Adrenal gland (tissue), 12 donors: Measurements from ENCODE around the gene BLVRA. TPM values are rescaled to one million over a fixed set of nuclear protein-coding genes. Genes with fewer than 3 reads are reported as not detected.
A peak's percentile ranks its signal among the peaks of the same experiment; 100 is the strongest.

ENCODE experiments used
- DNase-seq, 7 donors: peaks; one replicate each; pipeline ENCODE4 v3.0.0-alpha.2; 2019 to 2020
- H3K27ac ChIP-seq, 5 donors: fragments of 200-600 bp; sonication (generic) in 4 of 5; 1 replicate in 3 of 5; 2 replicates in 2 of 5; pipeline versions ENCODE4 v1.5.1 to v1.8.0; 2016 to 2020; ENCODE audit warnings: mild to moderate bottlenecking in 1 of 5
- H3K27me3 ChIP-seq: fragments of 200-600 bp; 2 replicates; pipeline ENCODE4 v1.8.0; 2021
- H3K36me3 ChIP-seq, 2 donors: fragments of 200-600 bp; replicated peaks in 1 of 2; 1 replicate in 1 of 2; 2 replicates in 1 of 2; pipeline versions ENCODE4 v1.5.1 to v1.8.0; 2018 to 2022
- H3K4me1 ChIP-seq, 2 donors: fragments of 200-600 bp; replicated peaks in 1 of 2; 1 replicate in 1 of 2; 2 replicates in 1 of 2; pipeline versions ENCODE4 v1.5.1 to v1.8.0; 2018 to 2021
- H3K4me3 ChIP-seq, 4 donors: fragments of 200-600 bp; sonication (generic) in 3 of 4; one replicate each; pipeline ENCODE4 v1.5.1; 2016 to 2018
- H3K9me3 ChIP-seq, 3 donors: fragments of 200-600 bp; sonication (generic) in 1 of 3; replicated peaks in 1 of 3; 1 replicate in 2 of 3; 2 replicates in 1 of 3; pipeline versions ENCODE4 v1.5.1 to v1.8.0; 2016 to 2021
- POLR2A ChIP-seq, 2 donors: fragments of 450-650 bp; IDR thresholded peaks; one replicate each; pipeline ENCODE4 v1.6.1; 2017; ENCODE audit warnings: antibody characterized with exemption in 2 of 2, mild to moderate bottlenecking in 2 of 2, moderate library complexity in 1 of 2
- WGBS, 4 donors: extraction: QIAGEN DNeasy Blood & Tissue Kit in 2 of 4; methylation state at CpG; one replicate each; pipeline versions ENCODE4 v1.1.5 to v1.1.7; 2013 to 2017; 5-methylcytosine and 5-hydroxymethylcytosine counted together
- intact Hi-C, 2 donors: fragments of 100-400 bp; cut with DNase I; formaldehyde crosslinking; loops; one replicate each; pipeline versions ENCODE4 v1.14.1 to v1.15.0; 2022 to 2023
- polyA plus RNA-seq, 3 donors: library from polyadenylated mRNA; stranded (reverse); fragments of 200-250 nt in 2 of 3; fragments of 350-450 nt in 1 of 3; fragmentation: Illumina TruSeq in 1 of 3; extraction: RNeasy Lipid Tissue Mini Kit (QIAGEN cat#74804) in 1 of 3; gene quantifications; one replicate each; pipeline ENCODE4 v1.2.3, GENCODE V29; 2013 to 2014
- total RNA-seq, 9 donors: library from RNA; depleted of rRNA in 4 of 9; stranded (reverse); fragments of >200 nt in 4 of 9; fragments of 120-200 nt in 1 of 9; fragmentation: NEBNext Ultra II Directional in 1 of 9; extraction: Animal tissue kit (Norgen Biotek cat#: 25700) in 1 of 9; gene quantifications; one replicate each; pipeline versions ENCODE4 v1.1.0 to v1.2.4, GENCODE V29; 2013 to 2023
- TF ChIP-seq, protein P1 (sequence below), 6 experiments: fragments of 450-650 bp in 4 of 6; fragments of 200-600 bp in 2 of 6; sonication (generic) in 1 of 6; IDR thresholded peaks; 1 replicate in 5 of 6; 2 replicates in 1 of 6; pipeline versions ENCODE4 v1.5.1 to v1.8.0; 2016 to 2021; ENCODE audit warnings: antibody characterized with exemption in 6 of 6, mild to moderate bottlenecking in 2 of 6, moderate library complexity in 1 of 6
- donor health status: healthy with polysubstance abuse.
- donor health status: Bipolar disorder and iron deficiency.
- donor health status: DM: yes; HTN: yes; CAD: no.
- donor health status: DM: no; HTN: no; CAD: no.
- donor health status: DM: no; HTN: no; CAD: no.
- donor health status: DM: yes; HTN: yes; CAD: no.

The BLVRA gene
- total and polyA plus RNA-seq, 12 donors: 7.7 to 56.3 (median 36.5) TPM

DNA sequence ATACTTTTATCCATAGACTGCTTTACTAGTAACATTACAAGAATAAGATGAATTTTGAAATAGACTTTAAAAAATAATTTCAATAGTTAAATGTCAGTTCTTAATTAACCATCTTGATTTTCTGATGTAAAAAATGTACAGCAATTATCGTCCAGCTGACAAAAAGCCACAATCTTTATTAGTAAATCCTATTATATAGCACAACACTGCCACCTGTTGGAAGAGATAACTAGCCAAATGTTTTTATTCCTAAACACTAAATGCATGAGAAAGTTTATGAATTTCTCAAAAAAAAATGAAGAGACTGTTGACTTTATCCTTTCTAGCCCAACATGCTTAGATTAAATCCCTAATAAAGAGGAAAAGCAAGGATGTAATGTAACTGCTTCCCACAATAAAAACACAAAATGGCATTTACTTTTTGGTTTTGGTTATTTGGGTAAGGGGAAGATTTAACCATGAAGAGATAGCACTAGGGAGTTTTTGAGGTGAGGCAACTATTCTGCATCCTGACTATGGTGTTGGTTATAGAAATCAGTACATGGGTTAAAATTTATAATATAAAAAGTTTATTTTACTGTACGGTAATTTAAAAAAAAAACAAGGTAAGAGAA, 37.2 kb upstream of the BLVRA start:
- no peaks in the 10 kb centered on the region for H3K36me3 ChIP-seq
- H3K4me1 ChIP-seq: no peaks in the 10 kb centered on the region
- H3K9me3 ChIP-seq: no peaks in the 10 kb centered on the region
- WGBS, 4 donors: 37 to 42% (median 38%) methylated on average over 2 of the region's 2 CpGs
- no peaks in the 10 kb centered on the region for H3K27me3 ChIP-seq
- intact Hi-C loops: loop anchor here (5.0 to 10.0 kb wide), 3 partner anchors 114 to 139 kb away; partner anchors contain the start of gene STK17A (in 1 of the 2)
- DNase-seq: no peak
- TF ChIP-seq POLR2A (IDR thresholded peaks at IDR 0.05): no peak
- TF ChIP-seq, protein P1, sequence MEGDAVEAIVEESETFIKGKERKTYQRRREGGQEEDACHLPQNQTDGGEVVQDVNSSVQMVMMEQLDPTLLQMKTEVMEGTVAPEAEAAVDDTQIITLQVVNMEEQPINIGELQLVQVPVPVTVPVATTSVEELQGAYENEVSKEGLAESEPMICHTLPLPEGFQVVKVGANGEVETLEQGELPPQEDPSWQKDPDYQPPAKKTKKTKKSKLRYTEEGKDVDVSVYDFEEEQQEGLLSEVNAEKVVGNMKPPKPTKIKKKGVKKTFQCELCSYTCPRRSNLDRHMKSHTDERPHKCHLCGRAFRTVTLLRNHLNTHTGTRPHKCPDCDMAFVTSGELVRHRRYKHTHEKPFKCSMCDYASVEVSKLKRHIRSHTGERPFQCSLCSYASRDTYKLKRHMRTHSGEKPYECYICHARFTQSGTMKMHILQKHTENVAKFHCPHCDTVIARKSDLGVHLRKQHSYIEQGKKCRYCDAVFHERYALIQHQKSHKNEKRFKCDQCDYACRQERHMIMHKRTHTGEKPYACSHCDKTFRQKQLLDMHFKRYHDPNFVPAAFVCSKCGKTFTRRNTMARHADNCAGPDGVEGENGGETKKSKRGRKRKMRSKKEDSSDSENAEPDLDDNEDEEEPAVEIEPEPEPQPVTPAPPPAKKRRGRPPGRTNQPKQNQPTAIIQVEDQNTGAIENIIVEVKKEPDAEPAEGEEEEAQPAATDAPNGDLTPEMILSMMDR (IDR thresholded peaks at IDR 0.05): peak; percentile 52 to 87 (median 72)
- H3K27ac ChIP-seq: no peak overlapping the region
- no peak overlapping the region for H3K4me3 ChIP-seq

DNA sequence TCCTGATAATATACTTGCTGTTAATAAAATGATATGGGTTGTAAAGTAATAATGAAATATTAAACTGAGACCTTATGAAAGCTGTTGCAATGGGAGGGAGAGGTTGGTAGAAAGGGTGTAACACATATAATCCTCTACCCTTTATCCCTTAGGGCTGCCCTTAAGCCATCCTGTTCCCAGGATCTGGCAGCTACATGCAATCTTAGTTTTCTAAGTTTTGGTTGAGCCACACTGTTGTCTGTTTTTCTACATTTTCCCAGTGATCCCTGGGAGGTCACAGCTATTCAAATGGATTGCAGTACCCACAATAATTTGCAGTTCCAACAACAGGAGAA, 35.5 kb upstream of the BLVRA start:
- intact Hi-C loops: loop anchor here (5.0 to 10.0 kb wide), 3 partner anchors 112 to 141 kb away; partner anchors contain the start of gene STK17A (in 1 of the 2)

DNA sequence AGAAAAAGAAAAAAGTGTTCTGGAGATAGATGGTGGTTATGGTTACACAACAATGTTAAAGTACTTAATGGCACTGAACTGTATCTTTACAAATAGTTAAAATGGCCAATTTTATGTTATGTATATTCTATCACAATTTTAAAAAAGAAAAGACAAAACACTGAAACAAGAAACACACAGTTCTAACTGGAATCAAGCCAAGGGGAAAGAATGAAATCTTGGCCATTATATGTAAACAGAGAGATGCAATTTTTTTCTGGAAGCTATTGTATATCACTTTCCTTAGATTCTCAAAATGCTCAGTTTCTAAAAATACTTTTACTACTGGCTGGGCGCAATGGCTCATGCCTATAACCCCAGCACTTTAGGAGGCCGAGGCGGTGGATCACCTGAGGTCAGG, 33.2 kb upstream of the BLVRA start:
- Histone ChIP-seq H3K9me3 (no peaks in the 10 kb centered on the region), H3K27me3 (no peaks in the 10 kb centered on the region), H3K27ac (no peak overlapping the region), H3K4me3 (no peak overlapping the region), H3K4me1 (peaks cover 8 to 21% of the 10 kb centered on the region in 2 donors), H3K36me3 (no peaks in the 10 kb centered on the region)
- no peak for TF ChIP-seq POLR2A (IDR thresholded peaks at IDR 0.05)
- 94 to 96% (median 96%) methylated on average over 3 of the region's 3 CpGs for WGBS, 4 donors
- intact Hi-C loops: loop anchor here in 1 of 2 donors (10.0 kb wide), 1 partner anchor 110 kb away; no protein-coding TSS in a partner anchor
- DNase-seq: no peak

More for the DNA sequence above, 35.5 kb upstream of the BLVRA start:
- no peak for TF ChIP-seq POLR2A (IDR thresholded peaks at IDR 0.05)
- TF ChIP-seq, protein P1 (IDR thresholded peaks at IDR 0.05): no peak
- Histone ChIP-seq H3K9me3 (no peaks in the 10 kb centered on the region), H3K27me3 (no peaks in the 10 kb centered on the region), H3K27ac (no peak overlapping the region), H3K4me3 (no peak overlapping the region), H3K36me3 (no peaks in the 10 kb centered on the region), H3K4me1 (peaks cover 0 to 8% of the 10 kb centered on the region in 2 donors)
- DNase-seq: no peak

DNA sequence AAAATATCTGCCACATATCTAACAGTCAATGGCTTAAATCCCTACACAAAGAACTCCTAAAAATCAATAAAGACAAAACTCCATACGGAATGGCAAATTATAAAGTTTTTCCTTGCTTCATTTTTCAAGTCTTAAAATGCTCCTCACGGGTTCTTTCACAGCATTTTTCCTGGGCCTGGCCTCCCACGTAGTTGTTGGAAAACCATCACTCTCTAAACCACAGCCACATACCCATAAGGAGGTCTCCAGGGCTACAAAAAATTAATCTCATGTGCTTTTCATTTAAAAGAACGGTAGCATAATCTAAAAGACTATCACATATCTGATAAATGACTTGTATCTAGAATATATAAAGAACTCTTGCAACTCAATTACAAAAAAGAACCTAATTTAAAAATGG, 32.0 kb upstream of the BLVRA start:
- Histone ChIP-seq H3K4me1 (peaks cover 8 to 22% of the 10 kb centered on the region in 2 donors), H3K9me3 (no peaks in the 10 kb centered on the region), H3K27ac (no peak overlapping the region), H3K27me3 (no peaks in the 10 kb centered on the region), H3K36me3 (no peaks in the 10 kb centered on the region), H3K4me3 (no peak overlapping the region)
- no peak for TF ChIP-seq POLR2A (IDR thresholded peaks at IDR 0.05)
- TF ChIP-seq, protein P1 (IDR thresholded peaks at IDR 0.05): no peak
- DNase-seq: no peak
- intact Hi-C loops: loop anchor here in 1 of 2 donors (10.0 kb wide), 1 partner anchor 108 kb away; no protein-coding TSS in a partner anchor
- 72 to 76% (median 74%) methylated on average over 4 of the region's 4 CpGs for WGBS, 4 donors

DNA sequence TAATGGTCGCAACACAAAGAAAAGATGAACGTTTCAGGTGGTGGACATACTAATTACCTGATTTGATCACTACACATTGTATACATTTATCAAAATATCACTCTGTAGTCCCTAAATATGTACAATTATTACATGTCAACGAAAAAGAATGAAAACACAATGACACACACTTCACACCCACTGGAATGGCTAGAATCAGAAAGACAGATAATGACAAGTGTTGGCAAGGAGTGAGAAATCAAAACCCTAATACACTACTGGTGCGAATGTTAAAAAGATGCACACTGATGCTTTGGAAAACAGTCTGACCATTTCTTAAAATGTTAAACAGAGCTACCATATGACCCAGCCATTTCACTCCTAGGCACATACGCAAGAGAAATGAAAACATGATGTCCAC, 31.5 kb upstream of the BLVRA start:
- intact Hi-C loops: loop anchor here in 1 of 2 donors (10.0 kb wide), 1 partner anchor 108 kb away; no protein-coding TSS in a partner anchor

More for the DNA sequence above, 31.5 kb upstream of the BLVRA start:
- no peak for DNase-seq
- WGBS, 4 donors: 90 to 93% (median 92%) methylated on average over 5 of the region's 5 CpGs
- no peaks in the 10 kb centered on the region for H3K27me3 ChIP-seq
- H3K4me1 ChIP-seq: peaks cover 8 to 22% of the 10 kb centered on the region in 2 donors
- TF ChIP-seq POLR2A (IDR thresholded peaks at IDR 0.05): no peak
- TF ChIP-seq, protein P1 (IDR thresholded peaks at IDR 0.05): no peak
- H3K4me3 ChIP-seq: no peak overlapping the region
- no peaks in the 10 kb centered on the region for H3K36me3 ChIP-seq
- no peak overlapping the region for H3K27ac ChIP-seq
- no peaks in the 10 kb centered on the region for H3K9me3 ChIP-seq
